Activated CD4-positive, alpha-beta T cell treated with anti-CD3 and anti-CD28 coated beads, Interleukin-2, amount 10 ng/mL, durations not matched to agents 24 days and 14 days (primary cell): ENCODE data around the gene WAPL. TPM values are rescaled to one million over a fixed set of nuclear protein-coding genes. Genes with fewer than 3 reads are reported as not detected.
A peak's percentile ranks its signal among the peaks of the same experiment; 100 is the strongest.
"Not testable (repeated sequence)": the region's sequence is repeated elsewhere in the genome, so short reads cannot be mapped to it uniquely, and the experiment has no call there.

Experiments used
- DNase-seq: peaks from one replicate; pipeline ENCODE4 v3.0.0; 2022
- H3K27ac Mint-ChIP-seq: one replicate; pipeline ENCODE4 v1.8.0; 2022; ENCODE audit warnings: mild to moderate bottlenecking, mixed read lengths
- H3K27me3 Mint-ChIP-seq: one replicate; pipeline ENCODE4 v1.8.0; 2022; ENCODE audit warnings: mixed read lengths
- H3K36me3 Mint-ChIP-seq: one replicate; pipeline ENCODE4 v1.8.0; 2022; ENCODE audit warnings: low read depth, mild to moderate bottlenecking, mixed read lengths
- H3K4me1 Mint-ChIP-seq: one replicate; pipeline ENCODE4 v1.8.0; 2021; ENCODE audit warnings: mixed read lengths
- H3K4me3 Mint-ChIP-seq: one replicate; pipeline ENCODE4 v1.8.0; 2022; ENCODE audit warnings: mild to moderate bottlenecking, moderate library complexity, mixed read lengths
- H3K9me3 Mint-ChIP-seq: one replicate; pipeline ENCODE4 v1.8.0; 2021; ENCODE audit warnings: mixed read lengths
- intact Hi-C: fragments of 100-400 bp; cut with micrococcal nuclease; formaldehyde crosslinking; loops from one replicate; pipeline ENCODE4 v1.15.1; 2023
- total RNA-seq: library from RNA; stranded (reverse); gene quantifications from 2 replicates; pipeline ENCODE4 v1.2.3, GENCODE V29; 2022

WAPL gene, protein sequence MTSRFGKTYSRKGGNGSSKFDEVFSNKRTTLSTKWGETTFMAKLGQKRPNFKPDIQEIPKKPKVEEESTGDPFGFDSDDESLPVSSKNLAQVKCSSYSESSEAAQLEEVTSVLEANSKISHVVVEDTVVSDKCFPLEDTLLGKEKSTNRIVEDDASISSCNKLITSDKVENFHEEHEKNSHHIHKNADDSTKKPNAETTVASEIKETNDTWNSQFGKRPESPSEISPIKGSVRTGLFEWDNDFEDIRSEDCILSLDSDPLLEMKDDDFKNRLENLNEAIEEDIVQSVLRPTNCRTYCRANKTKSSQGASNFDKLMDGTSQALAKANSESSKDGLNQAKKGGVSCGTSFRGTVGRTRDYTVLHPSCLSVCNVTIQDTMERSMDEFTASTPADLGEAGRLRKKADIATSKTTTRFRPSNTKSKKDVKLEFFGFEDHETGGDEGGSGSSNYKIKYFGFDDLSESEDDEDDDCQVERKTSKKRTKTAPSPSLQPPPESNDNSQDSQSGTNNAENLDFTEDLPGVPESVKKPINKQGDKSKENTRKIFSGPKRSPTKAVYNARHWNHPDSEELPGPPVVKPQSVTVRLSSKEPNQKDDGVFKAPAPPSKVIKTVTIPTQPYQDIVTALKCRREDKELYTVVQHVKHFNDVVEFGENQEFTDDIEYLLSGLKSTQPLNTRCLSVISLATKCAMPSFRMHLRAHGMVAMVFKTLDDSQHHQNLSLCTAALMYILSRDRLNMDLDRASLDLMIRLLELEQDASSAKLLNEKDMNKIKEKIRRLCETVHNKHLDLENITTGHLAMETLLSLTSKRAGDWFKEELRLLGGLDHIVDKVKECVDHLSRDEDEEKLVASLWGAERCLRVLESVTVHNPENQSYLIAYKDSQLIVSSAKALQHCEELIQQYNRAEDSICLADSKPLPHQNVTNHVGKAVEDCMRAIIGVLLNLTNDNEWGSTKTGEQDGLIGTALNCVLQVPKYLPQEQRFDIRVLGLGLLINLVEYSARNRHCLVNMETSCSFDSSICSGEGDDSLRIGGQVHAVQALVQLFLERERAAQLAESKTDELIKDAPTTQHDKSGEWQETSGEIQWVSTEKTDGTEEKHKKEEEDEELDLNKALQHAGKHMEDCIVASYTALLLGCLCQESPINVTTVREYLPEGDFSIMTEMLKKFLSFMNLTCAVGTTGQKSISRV (N-terminal part only)
- total RNA-seq = 47.2 and 50.6 TPM in 2 replicates

DNA sequence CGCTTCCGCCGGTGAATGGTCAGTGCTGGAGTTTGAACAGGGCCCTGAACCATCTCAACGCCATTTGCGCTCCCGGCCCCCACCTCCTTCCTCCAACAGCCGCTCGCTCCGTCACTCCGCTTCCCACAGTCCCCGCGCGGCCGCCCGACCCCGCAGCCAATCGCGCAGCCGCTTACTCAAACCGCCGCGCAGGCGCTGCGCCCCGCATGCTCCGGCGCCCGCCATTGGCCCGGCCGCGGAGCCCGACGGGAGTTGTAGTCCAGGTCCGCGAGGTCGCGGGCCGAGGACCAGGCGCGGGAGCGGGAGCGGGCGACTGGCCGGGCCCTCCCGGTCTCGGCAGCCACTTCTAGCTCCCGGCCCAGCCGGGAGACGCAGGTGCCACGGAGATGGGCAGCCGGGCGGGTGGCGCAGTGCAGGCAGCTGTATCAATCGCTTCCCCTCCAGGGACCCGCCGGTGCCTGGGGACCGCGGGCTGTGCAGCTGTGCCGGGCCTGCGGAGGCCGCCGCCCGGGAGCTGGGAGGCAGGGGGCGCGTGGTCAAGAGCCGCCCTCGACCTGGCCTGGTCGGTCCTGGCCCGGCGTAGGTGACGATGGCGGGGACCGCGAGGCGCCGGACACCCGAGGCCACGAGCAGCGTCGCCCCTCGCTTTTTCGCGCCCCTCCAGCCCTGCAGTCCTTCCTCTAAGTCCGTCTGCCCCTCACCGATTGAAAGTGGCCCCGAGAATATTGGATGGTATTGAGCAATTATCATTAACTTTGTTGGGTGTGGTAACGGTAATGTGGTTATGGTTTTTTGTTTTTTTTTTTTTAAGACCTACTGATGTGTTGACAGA is at the start of gene WAPL:
WAPL (minus strand) TSS at position 115 of the 832 bp plus-strand sequence. CDS start 3,723 bp downstream, outside the sequence.
- H3K4me1 Mint-ChIP-seq = peaks cover 41% of the 10 kb centered on the region
- intact Hi-C loops = loop anchor here (1.0 to 10.0 kb wide), 6 partner anchors 15 to 235 kb away; partner anchors contain the start of gene BMPR1A
- peak within 1 kb of the TSS; percentile 93 for H3K27ac Mint-ChIP-seq

DNA sequence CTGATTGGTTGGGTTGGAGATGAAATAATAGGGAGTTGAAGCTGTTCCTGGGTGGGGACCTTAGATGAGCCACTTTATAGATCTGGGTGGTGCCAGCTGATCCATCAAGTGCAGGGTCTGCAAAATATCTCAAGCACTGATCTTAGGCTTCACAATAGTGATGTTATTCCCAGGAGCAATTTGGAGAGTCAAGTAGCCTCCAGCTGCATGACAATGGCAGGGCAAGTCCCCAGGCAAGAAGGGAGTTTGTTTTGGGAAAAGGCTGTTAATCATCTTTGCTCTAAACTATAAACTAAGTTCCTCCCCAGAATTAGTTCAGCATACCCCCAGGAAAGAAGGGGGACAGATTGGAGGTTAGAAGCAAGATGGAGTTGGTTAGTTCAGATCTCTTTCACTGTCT is 47.7 kb upstream of the WAPL start:
- no peak overlapping the region for H3K27ac Mint-ChIP-seq
- H3K36me3 Mint-ChIP-seq = no peaks in the 10 kb centered on the region
- H3K4me3 Mint-ChIP-seq = no peak overlapping the region
- intact Hi-C loops = no loop called here
- DNase-seq = no peak
- H3K4me1 Mint-ChIP-seq = no peaks in the 10 kb centered on the region
- H3K27me3 Mint-ChIP-seq = no peaks in the 10 kb centered on the region
- H3K9me3 Mint-ChIP-seq = no peaks in the 10 kb centered on the region

More for the DNA sequence above, at the start of gene WAPL:
- peak; percentile 99 for DNase-seq
- H3K9me3 Mint-ChIP-seq = no peaks in the 10 kb centered on the region
- H3K27me3 Mint-ChIP-seq = no peaks in the 10 kb centered on the region
- H3K36me3 Mint-ChIP-seq = peaks cover 25% of the 10 kb centered on the region
- H3K4me3 Mint-ChIP-seq = peak within 1 kb of the TSS; percentile 97

DNA sequence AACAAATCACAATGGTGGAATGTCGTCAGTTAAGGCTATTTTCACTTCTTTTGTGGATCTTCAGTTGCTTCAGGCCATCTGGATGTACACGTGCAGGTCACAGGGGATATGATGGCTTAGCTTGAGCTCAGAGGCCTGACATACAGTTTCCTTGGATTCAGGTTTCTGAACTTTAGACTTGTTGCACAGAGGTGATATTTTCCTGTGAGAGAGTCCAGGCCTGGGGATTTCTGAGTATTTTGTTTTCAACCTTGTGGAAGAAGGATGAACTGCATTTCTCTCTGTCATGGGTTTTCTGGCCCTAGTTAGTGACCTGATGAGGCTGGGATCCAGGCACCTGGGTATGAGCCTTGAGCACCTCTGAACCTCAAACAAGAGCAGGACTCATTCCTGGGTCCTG is 44.9 kb upstream of the WAPL start:
- H3K27ac Mint-ChIP-seq, H3K9me3 Mint-ChIP-seq, intact Hi-C loops, H3K4me1 Mint-ChIP-seq, H3K36me3 Mint-ChIP-seq, H3K4me3 Mint-ChIP-seq, H3K27me3 Mint-ChIP-seq, DNase-seq: not testable (repeated sequence)

DNA sequence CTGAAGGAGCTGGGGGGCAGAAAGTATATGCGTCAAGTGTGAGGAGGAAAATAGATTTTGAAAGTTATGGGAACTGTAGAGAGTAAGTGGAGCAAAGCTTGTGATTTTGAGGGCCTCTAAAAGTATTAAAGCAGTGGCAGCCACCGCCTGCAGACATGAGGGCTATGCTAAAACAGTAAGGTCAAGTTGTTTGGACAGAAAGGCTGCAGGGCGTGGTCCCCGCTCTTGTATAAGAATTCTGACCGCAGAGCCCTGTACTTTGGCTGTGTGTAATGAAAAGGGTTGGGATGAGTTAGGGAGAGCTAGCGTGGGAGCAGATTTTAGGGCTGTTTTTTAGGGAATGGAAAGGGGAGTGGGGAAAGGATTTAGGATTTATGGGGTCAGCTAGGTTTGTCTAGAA is 41.7 kb upstream of the WAPL start:
- H3K4me1 Mint-ChIP-seq, H3K36me3 Mint-ChIP-seq, H3K4me3 Mint-ChIP-seq, H3K9me3 Mint-ChIP-seq, intact Hi-C loops, H3K27me3 Mint-ChIP-seq, DNase-seq, H3K27ac Mint-ChIP-seq: not testable (repeated sequence)

DNA sequence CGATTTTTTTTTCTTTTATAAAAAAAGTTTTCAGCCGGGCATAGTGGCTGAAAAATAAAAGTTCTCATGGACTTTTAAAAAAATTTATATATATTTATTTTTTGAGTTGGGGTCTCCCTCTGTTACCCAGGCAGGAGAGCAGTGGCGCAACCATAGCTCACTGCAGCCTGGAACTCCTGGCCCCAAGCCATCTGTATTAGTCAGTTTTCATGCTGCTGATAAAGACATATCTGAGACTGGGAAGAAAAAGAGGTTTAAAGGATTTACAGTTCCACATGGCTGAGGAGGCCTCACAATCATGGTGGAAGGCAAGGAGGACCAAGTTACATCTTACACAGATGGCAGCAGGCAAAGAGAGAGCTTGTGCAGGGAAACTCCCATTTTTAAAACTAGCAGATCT is 37.1 kb upstream of the WAPL start:
- H3K27me3 Mint-ChIP-seq, DNase-seq, H3K4me1 Mint-ChIP-seq, intact Hi-C loops, H3K36me3 Mint-ChIP-seq, H3K4me3 Mint-ChIP-seq, H3K27ac Mint-ChIP-seq, H3K9me3 Mint-ChIP-seq: not testable (repeated sequence)

DNA sequence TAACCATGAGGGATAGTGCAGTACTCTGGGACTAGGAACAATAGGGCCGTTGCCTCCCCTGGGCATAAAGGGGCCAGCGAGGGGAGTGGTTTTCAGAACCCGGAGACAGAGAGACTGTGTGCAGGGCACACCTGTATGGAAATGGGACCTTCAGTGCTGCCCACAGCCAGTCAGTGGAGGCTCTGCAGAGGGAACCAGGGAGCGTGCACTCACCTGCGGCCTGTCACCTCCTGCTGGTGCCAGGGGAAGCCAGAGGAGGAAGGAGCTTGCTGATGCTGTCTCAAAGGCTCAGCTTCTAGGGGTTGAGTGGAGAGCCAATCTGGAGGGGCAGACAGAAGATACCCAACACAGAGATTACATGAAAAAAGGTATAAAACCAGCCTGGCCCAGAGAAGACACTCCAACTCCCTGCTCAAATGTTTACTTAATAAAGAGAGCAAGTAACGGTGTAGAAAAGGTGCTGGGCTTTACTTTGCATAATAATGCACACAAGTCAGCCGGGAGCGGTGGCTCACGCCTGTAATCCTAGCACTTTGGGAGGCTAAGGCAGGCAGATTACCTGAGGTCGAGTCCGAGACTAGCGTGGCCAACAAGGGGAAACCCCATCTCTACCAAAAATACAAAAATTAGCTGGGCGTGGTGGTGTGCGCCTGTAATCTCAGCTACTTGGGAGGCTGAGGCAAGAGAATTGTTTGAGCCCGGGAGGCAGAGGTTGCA is 35.5 kb upstream of the WAPL start:
- Mint-ChIP-seq H3K9me3 (no peaks in the 10 kb centered on the region), H3K4me3 (no peak overlapping the region)

DNA sequence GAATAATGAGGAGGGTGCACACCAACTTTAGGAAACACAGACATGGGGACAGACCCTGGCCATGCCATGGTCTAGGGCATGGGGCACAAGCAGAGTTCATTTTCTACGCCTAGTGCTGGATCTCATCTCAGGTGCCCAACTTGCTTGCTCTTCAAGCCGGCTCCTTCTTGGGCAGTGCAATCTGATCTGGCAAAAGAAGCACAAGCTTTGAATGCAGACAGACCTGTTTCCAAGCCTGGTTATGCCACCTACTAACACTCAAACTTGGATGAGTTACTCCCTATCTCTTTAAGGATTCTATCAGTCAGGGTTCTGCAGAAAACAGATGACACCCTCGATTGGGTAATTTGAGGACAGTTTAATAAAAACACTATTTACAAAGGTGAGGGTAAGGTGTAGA is 34.9 kb upstream of the WAPL start:
- peaks cover 3% of the 10 kb centered on the region for H3K4me1 Mint-ChIP-seq
- H3K27me3 Mint-ChIP-seq = peaks cover 1% of the 10 kb centered on the region
- no peaks in the 10 kb centered on the region for H3K36me3 Mint-ChIP-seq
- intact Hi-C loops = no loop called here
- H3K27ac Mint-ChIP-seq = no peak overlapping the region
- no peak overlapping the region for H3K4me3 Mint-ChIP-seq
- no peaks in the 10 kb centered on the region for H3K9me3 Mint-ChIP-seq
- DNase-seq = no peak

More for the DNA sequence above, 35.5 kb upstream of the WAPL start:
- Mint-ChIP-seq H3K4me1 (peaks cover 3% of the 10 kb centered on the region), H3K36me3 (no peaks in the 10 kb centered on the region), H3K27ac (no peak overlapping the region), H3K27me3 (no peaks in the 10 kb centered on the region)
- intact Hi-C loops = no loop called here
- DNase-seq = no peak

DNA sequence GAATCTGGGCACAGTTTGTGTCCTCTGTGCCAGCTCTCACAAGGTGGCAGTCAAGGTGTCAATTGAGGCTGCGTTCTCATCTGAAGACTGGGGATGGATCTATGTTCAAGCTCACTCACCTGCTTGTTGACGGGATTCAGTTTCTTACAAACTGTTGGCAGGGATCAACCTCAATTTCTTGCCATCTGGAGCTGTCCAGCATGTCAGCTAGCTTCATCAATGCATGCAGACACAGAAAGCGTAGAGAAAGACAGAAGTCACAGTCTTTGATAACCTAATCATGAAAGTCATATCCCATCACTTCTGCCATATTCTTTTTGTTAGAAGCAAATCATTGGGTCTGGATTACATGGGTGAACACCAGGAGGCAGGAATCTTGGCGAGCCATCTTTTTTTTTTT is 32.0 kb upstream of the WAPL start:
- Mint-ChIP-seq H3K4me1 (peaks cover 3% of the 10 kb centered on the region), H3K27ac (no peak overlapping the region), H3K36me3 (no peaks in the 10 kb centered on the region), H3K4me3 (no peak overlapping the region), H3K9me3 (no peaks in the 10 kb centered on the region), H3K27me3 (peaks cover 8% of the 10 kb centered on the region)
- intact Hi-C loops = no loop called here
- DNase-seq = no peak

DNA sequence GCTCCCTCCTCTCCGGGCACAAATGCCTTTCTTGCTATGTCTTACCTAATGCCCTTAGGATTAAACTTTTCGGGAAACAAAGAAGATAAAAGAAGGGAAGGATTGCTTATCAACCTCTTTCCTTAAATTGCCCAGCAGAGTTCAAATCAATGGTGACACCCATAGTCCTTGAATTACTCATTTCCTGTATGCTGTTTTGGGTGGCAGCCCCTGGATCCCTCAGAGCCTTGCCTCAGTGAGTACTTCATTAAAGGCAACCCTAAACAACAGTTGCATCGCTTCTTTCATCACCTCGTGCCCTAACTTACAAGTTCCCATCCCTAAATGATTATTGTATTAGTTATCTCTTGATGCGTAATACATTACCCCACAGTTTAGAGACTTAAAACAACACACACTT is 31.6 kb upstream of the WAPL start:
- H3K36me3 Mint-ChIP-seq = no peaks in the 10 kb centered on the region
- no peak for DNase-seq
- intact Hi-C loops = no loop called here
- H3K27me3 Mint-ChIP-seq = peaks cover 9% of the 10 kb centered on the region
- no peak overlapping the region for H3K4me3 Mint-ChIP-seq
- H3K27ac Mint-ChIP-seq = no peak overlapping the region
- H3K9me3 Mint-ChIP-seq = no peaks in the 10 kb centered on the region
- H3K4me1 Mint-ChIP-seq = peaks cover 3% of the 10 kb centered on the region

DNA sequence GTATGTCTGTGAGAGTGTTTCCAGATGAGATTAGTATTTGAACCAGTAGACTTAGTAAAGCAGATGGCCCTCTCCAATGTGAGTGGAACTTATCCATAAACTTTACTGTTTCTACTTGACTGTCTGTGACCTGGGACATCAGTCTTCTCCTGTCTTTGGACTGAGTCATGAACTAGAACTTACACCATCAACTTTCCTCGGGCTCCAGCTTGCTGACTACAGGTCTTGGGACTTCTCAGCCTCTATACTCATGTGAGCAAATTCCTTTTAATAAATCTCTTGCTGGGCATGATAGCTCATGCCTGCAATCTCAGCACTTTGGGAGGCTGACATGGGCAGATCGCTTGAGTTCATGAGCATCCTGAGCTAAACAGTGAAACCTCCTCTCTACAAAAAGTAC is 25.7 kb upstream of the WAPL start:
- Mint-ChIP-seq H3K9me3 (no peaks in the 10 kb centered on the region), H3K36me3 (no peaks in the 10 kb centered on the region), H3K4me1 (no peaks in the 10 kb centered on the region), H3K27me3 (peaks cover 12% of the 10 kb centered on the region), H3K4me3 (no peak overlapping the region), H3K27ac (no peak overlapping the region)
- DNase-seq = no peak
- intact Hi-C loops = no loop called here

DNA sequence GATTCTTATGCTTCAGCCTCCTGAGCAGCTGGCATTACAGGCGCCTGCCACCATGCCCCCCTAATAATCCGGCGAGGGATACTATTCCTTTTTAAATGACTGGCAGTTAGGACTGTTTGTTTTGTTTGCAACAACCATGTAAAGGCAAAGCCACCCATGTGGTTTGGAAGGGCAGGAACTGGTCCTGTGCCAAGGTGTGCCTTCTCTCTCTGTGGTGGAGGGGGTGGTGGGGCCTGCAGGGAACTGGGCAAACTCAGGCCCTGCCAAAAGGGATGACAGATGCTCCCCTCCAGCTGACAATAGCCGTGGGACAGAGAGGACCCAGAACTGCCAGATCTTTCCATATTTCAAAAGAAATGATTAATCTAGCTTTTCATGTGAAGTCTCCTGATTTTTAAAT is 23.5 kb upstream of the WAPL start:
- peaks cover 9% of the 10 kb centered on the region for H3K27me3 Mint-ChIP-seq
- H3K27ac Mint-ChIP-seq = no peak overlapping the region
- H3K9me3 Mint-ChIP-seq = no peaks in the 10 kb centered on the region
- no peak overlapping the region for H3K4me3 Mint-ChIP-seq
- H3K36me3 Mint-ChIP-seq = no peaks in the 10 kb centered on the region
- peaks cover under 1% of the 10 kb centered on the region for H3K4me1 Mint-ChIP-seq
- no peak for DNase-seq
- intact Hi-C loops = no loop called here

DNA sequence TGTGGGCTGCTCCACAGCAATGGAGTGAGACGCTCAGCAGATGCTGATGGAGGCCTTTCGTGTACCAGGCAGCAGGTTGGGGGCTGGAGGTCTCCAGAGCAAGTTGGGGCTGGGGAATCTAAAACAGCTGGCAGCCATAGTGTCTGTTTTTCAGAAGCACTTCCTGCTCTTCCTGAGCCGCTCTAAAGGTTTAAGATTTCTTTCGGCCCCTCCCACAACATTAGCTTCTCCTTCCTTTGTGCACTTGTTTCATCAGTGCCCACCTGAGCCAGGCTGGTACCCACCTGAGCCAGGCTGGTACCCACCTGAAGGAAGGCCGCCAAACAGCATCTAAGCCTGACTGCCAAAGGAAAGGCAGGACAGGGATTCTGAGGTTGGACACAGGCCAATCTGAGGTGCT is 18.4 kb upstream of the WAPL start:
- intact Hi-C loops = no loop called here
- Mint-ChIP-seq H3K36me3 (no peaks in the 10 kb centered on the region), H3K4me1 (peaks cover 17% of the 10 kb centered on the region), H3K27me3 (no peaks in the 10 kb centered on the region), H3K9me3 (peaks cover 4% of the 10 kb centered on the region), H3K4me3 (no peak overlapping the region), H3K27ac (no peak overlapping the region)
- no peak for DNase-seq

DNA sequence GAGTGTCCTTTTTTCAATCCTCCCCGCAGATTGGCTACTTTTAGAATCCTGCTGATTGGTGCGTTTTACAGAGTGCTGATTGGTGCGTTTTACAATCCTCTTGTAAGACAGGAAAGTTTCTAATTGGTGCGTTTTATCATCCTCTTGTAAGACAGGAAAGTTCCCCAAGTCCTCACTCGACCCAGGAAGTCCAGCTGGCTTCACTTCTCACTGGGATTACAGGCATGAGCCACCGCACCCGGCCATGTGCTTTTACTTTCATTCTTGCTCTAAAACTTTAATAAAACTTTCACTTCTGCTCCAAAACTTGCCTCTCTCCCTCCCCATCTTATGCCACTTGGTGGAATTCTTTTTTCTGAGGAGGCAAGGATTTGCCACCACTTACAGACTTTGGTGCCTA is 17.0 kb upstream of the WAPL start:
- no peak overlapping the region for H3K27ac Mint-ChIP-seq
- H3K9me3 Mint-ChIP-seq = peaks cover 4% of the 10 kb centered on the region
- H3K27me3 Mint-ChIP-seq = no peaks in the 10 kb centered on the region
- H3K36me3 Mint-ChIP-seq = no peaks in the 10 kb centered on the region
- intact Hi-C loops = no loop called here
- peaks cover 17% of the 10 kb centered on the region for H3K4me1 Mint-ChIP-seq
- no peak overlapping the region for H3K4me3 Mint-ChIP-seq
- no peak for DNase-seq
